Activated gamma-delta T cell treated with anti-CD3 and anti-CD28 coated beads, Interleukin-2, amount 50 U/mL, for 16 hours (primary cell): ENCODE results near the gene CCDC116.
"Not testable (repeated sequence)": the region's sequence is repeated elsewhere in the genome, so short reads cannot be mapped to it uniquely, and the experiment has no call there.

Experiments
- DNase-seq: peaks from one replicate; pipeline ENCODE4 v3.0.0-alpha.2; 2020; ENCODE audit warnings: low read depth

Gene CCDC116

DNA sequence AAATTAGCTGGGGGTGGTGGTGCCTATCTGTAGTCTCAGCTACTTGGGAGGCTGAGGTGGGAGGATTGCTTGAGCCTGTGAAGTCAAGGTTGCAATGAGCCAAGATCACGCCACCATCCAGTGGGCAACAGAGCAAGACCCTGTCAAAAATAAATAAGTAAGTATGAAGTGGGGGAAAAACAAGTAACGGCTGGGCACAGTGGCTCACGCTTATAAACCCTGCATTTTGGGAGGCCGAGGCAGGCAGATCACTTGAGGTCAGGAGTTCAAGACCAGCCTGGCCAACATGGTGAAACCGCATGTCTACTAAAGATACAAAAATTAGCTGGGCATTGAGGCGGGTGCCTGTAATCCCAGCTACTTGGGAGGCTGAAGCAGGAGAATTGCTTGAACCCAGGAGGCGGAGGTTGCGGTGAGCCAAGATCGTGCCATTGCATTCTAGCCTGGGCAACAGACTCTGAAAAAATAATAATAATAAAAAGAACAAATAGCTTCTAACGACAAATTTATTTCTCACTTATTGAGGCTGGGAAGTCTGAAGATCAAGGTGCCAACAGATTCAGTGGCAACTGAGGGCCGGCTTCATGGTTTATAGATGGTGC lies 22.9 kb upstream of the CCDC116 start:
- DNase-seq: not testable (repeated sequence)

DNA sequence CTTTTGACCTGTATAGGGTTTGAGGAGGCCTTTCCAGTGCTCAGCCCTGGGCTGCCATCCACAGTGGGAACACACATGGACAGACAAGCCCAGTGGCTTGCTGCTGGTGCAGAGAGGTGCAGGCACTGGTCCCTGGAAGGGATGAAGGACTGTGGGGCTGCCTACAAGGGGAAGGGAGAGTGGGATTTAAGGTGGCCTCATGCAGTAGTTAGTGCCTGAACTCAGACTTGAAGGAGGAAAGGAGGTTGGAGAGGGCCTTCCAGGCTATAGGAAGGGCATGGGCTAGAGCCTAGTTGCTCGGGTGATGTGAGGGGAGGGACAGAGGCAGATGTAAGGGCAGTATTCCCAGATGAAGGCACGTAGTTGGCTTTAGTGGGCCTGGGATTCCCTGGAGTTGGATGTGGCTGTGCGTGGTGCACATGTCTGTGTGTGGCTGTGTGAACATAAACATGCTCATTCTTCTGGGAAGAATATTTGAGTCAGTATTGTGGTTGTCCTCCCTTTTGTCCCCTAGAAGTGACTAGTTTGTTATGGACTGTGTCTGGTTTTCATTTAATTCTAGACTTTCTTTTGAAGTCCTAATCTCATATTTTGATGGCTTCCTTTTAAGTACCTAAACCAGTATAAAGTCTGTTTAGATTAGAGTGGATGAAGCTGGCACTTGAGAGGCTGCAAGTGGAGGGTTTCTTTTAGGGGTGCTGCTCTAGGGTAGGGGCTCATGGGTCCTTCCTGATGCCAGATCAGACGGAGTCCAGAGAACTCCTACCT lies 21.2 kb upstream of the CCDC116 start:
- DNase-seq: no peak

DNA sequence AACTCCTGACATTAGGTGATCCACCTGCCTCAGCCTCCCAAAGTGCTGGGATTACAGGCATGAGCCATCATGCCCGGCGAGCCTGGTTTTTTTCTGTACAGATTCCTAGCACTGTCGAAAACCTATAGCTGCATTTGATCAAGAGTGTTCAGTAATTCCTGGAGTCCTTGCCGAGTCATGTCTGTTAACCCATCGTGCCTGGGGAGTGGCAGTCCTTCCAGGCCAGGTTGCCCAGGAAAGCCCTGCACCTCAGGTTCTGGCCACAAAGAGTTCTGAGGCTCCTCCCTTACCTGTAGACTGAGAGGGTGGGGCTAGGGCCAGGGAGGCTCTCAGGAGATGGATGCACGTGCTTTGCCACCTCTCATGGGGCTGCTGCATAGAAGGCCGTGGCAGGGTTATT lies 19.7 kb upstream of the CCDC116 start:
- DNase-seq: no peak

DNA sequence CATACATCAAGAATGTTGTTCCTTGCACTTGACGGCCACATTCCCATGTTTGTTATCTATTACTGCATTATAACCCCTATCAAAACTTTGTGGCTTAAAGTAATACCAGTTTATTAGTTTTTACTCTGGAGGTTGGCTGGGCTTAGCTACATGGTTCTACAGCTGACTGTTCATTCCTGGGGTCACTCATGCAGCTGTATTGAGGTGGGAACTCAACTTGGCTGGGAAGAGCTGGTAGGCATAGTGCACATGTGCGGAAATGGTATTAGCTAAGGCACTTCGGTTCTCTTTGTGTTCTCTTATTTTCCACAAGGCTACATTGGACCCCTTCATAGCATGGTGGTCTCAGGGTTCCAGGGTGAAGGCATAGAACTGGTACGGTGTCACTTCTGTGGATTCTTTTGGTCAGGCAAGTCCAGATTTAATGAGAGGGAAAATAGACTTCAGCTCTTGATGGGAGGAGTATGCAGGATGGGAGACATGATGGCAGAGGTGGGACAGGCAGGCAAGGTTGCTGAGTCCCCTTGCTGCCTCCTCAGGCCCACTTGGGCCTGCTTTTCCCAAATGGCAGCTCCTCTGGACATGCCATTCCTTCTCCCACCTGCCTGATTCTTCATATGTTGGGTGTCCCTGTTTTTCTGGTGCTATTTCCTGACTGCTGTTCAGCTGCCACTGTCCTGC lies 18.9 kb upstream of the CCDC116 start:
- no peak for DNase-seq

DNA sequence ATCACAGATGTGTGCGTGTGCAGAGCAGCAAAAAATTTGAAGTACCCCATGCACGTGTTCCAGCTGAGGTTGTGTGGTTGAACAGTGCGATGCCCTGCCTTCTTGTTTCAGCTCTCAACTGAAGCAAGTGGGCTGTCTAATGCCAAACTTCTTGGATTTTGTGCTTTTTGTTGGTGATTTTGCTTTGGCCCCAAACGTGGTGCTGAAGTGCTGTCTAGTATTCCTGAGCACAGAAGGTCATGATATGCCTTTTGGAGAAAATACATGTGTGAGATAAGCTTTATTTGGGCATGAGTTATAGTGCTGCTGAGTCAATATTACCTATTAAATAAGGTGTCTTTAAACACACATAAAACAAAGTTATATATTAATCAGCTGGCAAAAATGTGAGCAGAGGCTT lies 16.8 kb upstream of the CCDC116 start:
- no peak for DNase-seq

DNA sequence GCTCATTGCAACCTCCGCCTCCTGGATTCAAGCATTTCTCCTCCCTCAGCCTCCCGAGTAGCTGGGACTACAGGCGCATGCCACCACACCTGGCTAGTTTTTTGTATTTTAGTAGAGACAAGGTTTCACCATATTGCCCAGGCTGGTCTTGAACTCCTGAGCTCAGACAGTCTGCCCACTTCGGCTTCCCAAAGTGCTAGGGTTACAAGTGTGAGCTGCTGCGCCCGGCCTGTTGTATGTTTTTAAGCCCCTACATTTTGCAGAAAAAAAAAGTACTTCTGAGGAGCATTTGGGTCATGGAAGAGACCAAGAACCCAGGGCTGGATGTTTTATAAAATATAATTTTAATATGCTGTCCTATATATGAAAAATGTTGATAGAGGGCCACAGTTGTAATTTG lies 15.2 kb upstream of the CCDC116 start:
- not testable (repeated sequence) for DNase-seq

DNA sequence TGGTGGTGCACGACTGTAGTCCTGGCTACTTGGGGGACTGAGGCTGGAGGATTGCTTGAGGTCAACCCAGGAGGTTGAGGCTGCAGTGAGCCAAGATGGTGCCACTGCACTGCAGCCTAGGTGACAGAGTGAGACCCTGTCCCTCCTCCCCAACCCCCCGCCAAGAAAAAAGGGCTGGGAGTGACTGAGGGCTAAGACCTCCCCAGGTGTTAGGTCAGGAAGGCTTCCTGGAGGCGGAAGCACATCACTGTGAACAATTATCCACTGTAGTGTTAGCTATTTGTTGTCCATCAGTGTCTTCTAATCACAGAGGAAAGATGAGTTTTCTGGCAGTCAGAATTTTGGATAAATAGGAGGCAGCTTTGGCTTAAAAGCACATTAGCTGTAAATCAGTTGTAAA lies 11.5 kb upstream of the CCDC116 start:
- no peak for DNase-seq

DNA sequence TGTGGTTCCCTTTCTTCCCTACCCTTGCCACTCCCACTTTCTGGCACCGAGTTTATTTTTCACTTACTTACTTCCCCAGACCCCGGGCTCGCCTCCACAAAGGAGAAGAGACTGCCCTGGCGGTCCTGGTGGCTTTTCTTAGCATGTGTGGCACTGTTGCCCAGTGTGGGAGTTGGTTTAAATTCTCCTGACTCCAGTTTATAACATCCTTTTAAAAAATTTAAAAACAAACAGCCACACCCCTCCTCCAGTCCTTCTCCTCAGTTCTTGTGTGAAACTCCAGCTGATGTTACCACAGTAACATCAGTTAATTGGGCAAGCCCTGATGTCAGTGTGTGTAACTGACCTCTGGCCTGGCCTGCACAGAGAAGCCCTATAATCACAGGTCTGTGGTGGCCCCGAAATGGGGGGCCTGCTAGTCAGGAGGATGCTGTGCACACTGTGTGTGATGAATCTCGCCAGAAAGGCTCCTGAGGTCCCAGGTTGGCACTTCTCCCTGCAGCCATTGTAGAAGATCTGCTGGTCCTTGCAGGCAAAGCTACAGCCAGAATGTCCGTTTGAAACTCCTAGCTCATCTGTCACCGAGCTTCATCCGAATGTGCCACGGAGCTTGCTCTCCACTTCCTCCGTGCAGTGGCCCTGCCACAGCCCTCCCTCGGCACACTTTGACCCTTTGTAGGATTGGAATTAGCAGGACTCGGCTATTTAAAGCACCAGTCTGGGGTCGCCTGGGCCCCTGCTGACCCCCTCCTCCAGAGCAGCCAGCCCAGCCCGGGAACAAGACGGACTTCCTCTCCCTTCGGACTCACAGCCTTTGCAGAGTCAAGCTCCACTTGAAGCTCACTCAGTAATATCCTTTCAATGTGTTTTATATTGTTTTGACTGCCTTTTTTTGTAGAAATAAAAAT lies 10.3 kb upstream of the CCDC116 start:
- DNase-seq: no peak

DNA sequence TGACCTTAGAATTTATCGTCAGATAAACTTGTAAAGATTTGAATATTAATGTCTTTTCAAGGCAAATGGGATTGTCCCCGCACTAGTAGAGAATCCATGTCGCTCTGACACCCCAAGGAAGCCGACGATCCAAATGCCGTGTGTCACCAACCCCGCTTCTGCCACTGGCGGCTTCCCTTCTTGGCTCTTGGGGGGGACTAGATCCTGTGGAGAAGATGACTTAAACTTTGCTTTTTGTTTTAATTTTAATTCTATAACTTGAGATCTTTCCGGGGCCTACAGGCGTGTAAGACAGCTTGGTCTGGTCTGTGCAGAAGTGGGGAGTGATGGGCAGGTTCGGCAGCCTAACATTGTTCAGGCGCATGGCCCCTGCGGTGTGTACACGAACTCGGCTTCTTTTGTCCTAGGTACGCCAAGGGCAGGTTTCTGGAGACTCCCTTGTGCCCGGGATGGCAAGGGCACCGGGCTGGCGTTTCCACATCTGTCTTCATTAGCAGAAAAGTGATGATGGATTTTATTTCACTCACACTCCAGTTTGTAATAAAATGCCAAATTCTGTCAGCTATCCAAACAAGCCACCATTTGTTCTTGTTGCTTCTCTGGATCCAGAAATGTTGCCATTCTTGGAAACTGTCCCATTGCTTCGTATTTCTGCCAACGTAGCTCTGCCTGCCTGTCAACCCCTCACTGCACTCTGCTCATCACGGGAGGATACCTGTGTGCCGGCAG lies 9.5 kb upstream of the CCDC116 start:
- no peak for DNase-seq

DNA sequence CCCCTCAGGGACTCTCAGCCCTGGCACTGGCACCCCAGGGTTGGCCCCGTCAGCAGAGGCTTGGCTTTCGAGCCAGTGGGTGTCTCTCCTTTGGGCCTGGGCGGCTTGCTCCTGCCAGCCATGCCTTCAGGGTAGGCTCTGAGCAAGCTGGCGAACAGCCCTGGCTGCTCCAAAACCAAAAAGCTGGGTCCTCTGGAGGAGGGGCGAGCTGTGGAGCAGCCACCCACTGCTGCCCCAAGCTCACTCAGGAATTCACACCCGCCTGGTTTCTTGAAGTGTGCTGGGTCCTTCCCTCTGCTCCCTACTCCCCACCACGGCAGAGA lies 9.0 kb upstream of the CCDC116 start:
- no peak for DNase-seq

DNA sequence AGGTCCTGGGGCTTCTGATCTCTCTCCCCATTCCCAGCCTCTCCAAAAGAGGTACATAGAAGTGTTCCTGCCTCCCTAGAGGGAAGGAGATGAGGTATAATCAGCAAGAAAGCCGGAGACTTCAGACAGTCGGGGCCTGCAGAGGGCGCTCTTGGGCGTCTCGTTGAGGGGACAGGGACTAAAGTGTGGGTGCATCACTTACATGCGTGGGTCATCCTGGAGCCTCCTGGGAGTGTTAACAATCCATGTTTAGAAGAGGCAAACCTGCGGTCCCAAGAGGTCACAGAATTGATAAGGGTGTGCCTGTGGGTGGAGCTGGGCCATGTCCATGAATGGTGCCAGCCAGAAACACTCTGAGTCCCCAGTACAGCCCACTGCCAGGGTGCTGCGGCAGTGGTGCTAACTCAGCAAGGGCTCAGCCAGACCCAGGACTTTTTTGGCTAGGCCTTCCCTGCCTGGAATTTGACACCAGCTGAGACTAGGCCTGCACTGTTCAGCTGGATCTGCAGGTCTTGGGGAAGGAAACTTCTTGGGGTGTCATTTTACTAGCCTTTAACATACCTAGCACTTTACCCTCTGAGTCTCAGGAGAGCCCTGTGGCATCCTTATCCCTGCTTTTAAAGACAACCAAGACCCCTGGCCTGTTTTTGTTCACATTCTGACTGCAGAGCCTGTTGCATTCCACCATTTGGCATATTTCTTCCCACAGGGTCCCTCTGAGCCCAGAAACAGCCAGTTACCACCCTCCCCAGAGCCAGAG lies 8.3 kb upstream of the CCDC116 start:
- DNase-seq: no peak

DNA sequence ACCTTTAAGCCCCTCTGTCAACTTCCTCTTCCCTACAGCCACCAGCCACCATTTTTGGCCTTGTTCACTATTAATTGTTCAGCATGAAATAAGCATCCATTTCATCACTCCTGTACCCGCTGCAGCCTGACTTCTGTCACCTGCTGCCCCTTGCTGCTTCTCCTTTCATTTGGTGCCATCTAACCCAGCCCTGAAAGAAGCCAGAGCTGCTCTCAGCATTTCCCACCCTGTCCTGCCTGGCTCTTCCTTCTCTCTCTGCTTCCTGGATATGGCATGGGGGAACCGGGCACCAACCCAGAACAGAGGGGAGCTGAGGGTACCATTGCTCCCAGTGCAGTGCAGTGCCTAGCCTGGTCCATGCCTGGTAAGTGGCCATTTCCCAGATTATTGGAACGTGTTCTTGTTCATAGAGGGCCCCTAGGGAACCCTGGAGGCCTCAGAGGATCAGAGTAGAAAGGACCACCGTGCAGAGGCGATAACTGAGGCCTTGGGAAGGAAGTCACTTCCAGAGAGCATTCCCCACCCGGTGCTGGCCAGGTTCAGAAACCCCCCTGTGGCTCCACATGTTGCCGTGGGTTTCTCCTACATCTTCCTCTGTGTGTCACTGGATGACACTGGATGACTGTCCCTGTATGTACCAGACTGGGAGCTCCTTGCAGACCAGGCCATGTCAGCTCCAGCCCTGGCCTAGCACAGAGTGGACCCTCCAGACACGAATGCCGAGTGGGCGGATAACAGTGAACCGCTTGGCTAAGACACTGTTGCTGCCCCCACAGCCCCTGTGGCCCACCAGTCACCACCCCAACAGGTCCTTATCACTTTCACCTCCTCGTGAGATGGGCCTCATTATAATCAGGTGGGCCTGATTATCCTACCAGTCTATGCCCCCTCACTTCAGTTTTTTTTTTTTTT lies 7.4 kb upstream of the CCDC116 start:
- DNase-seq: no peak

DNA sequence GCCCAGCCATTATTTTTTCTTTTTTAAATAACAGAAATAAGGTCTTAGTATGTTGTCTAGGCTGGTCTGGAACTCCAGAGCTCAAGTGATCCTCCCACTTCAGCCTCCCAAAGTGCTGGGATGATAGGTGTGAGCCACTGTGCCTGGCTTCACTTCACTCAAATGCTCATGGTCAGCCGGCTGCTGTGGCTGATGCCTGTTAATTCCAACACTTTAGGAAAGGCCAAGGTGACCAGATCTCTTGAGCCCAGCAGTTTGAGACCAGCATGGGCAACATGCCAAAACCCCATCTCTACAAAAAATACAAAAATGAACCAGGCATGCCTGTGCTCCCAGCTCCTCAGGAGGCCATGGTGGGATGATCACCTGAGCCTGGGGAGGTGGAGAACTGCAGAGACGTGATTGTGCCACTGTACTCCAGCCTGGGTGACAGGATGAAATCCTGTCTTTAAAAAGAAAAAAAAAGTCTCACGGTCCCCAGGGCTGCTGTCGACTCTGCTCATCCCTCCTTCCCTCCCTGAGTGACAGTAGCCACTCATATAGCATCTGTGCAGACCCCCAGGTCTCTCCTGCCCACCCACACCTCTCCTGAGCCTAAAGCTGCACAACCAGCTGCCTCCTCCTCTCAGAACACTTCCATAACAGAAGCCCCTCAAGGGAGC lies 6.4 kb upstream of the CCDC116 start:
- no peak for DNase-seq

DNA sequence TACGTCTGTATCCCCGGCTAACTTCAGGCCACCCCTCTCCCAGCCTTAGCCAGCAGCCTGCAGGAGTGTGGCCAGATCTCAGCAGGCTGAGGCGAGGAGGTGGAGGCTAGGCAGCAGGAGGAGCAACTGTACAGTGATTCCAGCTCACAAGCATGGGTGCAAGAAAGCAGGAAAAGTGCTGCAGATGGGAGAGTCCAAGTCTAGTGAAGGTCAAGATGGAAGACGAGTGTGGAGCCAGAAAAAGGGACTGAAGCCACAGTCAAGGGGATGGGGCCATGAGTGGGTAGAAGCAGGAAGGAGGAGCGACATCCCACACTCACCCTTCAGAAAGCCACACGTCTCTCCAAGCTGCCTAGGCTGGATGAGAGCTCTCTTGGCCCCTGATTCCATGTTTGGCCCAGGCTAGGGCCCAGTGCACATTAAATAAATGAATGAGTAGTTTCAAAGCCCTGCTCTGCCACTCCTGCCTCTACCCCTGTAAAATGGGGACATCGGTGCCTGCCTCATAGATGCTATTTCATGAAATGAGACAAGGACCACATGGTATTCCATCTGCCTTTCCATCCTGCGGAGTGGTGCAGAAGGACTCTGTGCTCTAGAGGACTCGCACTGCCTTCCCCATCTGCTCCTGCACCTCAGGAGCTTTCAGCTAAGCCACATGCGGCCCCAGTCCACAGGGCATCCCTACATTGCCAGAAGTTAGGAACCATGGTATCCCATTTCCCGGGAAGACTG lies 5.7 kb upstream of the CCDC116 start:
- DNase-seq: no peak

DNA sequence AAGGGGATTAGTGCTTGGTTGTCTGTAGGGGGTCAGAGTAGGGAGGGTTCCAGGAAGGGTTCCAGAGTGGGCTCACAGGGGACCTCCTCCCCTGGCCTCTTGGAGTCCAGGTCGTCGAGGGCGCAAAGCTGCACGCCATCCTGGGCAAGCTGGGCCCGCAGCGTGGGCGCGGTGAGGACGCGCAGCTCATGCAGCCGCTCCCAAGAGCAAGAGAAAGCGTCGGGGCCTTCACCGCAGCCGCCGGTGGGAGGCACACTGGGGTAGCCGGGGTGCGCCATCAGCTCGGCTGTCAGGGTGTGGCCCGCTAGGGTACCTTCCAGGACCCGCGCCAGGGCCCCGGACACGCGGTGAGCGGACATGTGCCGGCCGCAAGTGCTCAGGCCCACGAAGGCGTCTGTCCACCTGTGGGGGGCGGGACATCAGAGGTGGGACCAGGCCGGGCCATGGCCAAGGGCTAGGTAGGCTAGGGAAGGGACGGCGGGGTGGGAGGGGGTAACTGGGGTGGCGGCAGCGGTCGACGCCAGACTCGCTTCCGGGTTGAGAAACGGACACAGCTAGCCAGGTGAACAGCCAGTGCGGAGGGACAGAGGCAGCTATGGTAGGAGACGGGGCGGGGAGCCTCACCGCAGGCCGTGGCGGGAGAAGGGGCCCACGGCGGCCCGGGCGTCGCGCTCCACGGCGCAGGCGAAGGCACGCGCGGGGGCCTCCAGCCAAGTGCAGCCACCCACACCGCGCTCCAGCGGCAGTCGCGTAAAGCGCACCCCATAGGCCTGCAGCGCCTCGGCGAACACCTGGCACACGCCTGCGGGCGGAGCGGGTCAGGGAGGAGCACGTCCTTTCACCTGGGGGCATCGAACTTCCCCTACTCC lies 3.9 kb upstream of the CCDC116 start:
- no peak for DNase-seq

DNA sequence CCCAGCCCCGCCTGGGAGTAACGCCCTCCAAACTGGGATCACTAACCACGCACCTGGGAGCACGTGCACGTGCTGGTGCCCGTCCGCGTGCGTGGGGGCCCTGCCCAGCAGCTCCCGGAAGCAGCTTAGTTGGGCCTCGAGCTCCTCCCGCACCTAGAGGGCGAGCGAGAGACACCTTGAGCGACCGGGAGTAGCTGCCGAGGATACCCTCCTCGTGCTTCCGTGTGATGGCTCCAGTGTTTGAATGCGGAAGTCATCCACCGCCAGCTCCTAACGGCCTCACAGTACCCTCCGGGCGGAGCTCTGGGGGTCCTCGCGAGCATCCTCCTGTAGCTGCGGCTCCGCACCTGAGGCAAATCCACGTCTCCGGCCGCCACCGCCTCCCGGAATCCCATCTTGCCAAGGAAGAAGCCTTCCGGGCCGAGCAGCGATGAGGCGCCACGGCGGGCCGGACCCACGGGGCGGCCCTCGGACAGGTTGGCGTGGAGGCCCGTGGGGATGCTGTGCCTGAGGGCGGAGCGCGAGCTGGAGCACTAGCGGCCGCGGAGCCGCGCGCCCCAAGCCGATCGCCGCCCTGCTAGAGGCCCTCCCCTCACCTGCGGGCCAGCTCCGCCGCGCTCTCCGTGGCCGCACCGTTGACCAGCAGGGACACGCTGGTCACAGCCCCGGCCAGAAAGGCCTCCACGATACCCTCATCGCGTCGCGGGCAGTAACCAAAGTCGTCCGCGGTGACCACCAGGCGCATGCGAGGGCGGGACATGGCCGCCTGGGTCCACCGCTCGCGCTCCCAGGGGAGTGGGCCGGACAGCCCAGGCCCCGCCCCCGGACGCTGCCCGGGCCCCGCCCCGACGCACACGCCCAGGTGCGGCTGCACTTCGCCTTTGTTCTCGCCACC lies 3.1 kb upstream of the CCDC116 start, which contains the start of gene YDJC:
Gene YDJC, minus strand, starts transcription at position 768 of the 895 bp plus-strand sequence. Its CDS starts 8 bp downstream, at position 760.
- peak; percentile 94 for DNase-seq

DNA sequence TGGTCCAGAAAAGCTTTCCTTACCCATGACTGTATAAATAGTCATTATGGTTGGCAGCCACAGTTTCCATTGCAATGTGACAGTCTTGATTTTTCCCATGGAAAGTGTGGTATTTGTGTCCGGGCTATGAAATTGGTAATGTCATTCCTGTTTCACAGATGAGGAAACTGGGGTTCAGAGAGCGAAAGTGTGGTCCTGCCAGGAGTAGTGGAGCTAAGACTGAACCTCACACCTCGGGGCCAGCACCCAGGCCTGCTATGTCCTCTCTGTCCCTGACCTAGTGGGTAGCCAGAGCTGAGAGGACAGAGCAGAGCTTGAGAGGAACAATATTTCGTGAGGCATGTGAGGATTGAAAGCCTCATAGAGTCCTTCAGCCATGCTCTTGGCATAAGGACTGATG lies 1.5 kb upstream of the CCDC116 start:
- DNase-seq: no peak
